BJ (cell line): ENCODE results near the gene MPPED1. TPM values are rescaled to one million over a fixed set of nuclear protein-coding genes. Genes with fewer than 3 reads are reported as not detected.

Experiments used
- CTCF ChIA-PET: fragments of 350-600 bp; formaldehyde crosslinking; extraction: SDS; loops from one replicate; lab custom pipeline; 2021; ENCODE audit warnings: antibody characterized with exemption, inconsistent platforms; lab: Yijun Ruan, JAX
- POLR2A ChIA-PET: fragments of 300-600 bp; sonication (Branson Sonifier 250); formaldehyde crosslinking; extraction: SDS; loops from one replicate; lab custom pipeline; 2021; ENCODE audit warnings: antibody characterized with exemption; lab: Charles Lee
- DNase-seq: peaks from one replicate; pipeline ENCODE4 v3.0.0-alpha.2; 2011; ENCODE audit warnings: low read depth
- H3K27me3 ChIP-seq: 2 replicates; pipeline ENCODE4 v1.6.0; 2011; ENCODE audit warnings: low read length; ENCODE audit not compliant: control insufficient read depth, insufficient read depth
- H3K36me3 ChIP-seq: 2 replicates; pipeline ENCODE4 v1.5.1; 2011; ENCODE audit warnings: low read length; ENCODE audit not compliant: control insufficient read depth, insufficient read depth
- H3K4me3 ChIP-seq: 2 replicates; pipeline ENCODE4 v1.5.1; 2011; ENCODE audit warnings: low read depth, mild to moderate bottlenecking, control low read depth, low read length
- CTCF ChIP-seq: IDR thresholded peaks from 2 replicates; pipeline ENCODE4 v1.5.1; 2011; ENCODE audit warnings: low read depth, mild to moderate bottlenecking, control low read depth, inconsistent platforms, low read length, moderate library complexity; ENCODE audit not compliant: insufficient read depth
- polyA plus RNA-seq: library from polyadenylated mRNA; depleted of rRNA; stranded (reverse); fragments of >200 nt; gene quantifications from 2 replicates; pipeline ENCODE4 v1.2.3, GENCODE V29; 2011

MPPED1 gene
- polyA plus RNA-seq, 1 experiment, result not detected

- no peak for DNase-seq
- Histone ChIP-seq H3K27me3 (no peaks in the 10 kb centered on the region), H3K36me3 (no peaks in the 10 kb centered on the region), H3K4me3 (no peak overlapping the region)
- POLR2A ChIA-PET, result no interaction called here
- CTCF ChIA-PET, result no interaction called here
- TF ChIP-seq CTCF, result no peak
Observed at GRCh38 chr22:43442386-43443151, 30.8 kb downstream of the MPPED1 start.

DNA sequence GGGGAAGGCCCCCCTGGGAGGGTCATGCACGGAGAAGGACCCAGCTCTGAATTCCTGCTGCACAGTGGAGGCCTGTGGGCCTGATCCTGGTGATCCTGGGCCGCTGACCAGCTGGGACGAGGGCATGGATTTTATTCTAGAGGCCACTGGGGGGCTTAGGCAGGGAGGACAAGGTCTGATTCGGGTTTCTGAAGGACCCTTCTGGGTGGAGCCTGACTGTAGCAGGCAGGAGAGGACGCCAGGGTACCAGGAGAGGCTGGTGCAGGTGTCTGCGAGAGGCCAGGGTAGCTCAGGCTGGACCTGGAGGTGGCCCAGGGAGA, 31.3 kb downstream of the MPPED1 start:
- CTCF ChIA-PET, result no interaction called here
- POLR2A ChIA-PET, result no interaction called here
- no peak for TF ChIP-seq CTCF
- Histone ChIP-seq H3K4me3 (no peak overlapping the region), H3K36me3 (no peaks in the 10 kb centered on the region), H3K27me3 (no peaks in the 10 kb centered on the region)
- no peak for DNase-seq

GRCh38 chr22:43446037-43446803, 34.4 kb downstream of the MPPED1 start:
- no peak for TF ChIP-seq CTCF
- Histone ChIP-seq H3K36me3 (no peaks in the 10 kb centered on the region), H3K4me3 (no peak overlapping the region), H3K27me3 (no peaks in the 10 kb centered on the region)
- no peak for DNase-seq
- CTCF ChIA-PET, result interaction anchor here (0.7 kb wide), 1 partner anchor 461 kb away, joined by 3 read pairs; no protein-coding TSS in a partner anchor
- POLR2A ChIA-PET, result no interaction called here

GRCh38 chr22:43446916-43447315, 35.1 kb downstream of the MPPED1 start:
- Histone ChIP-seq H3K27me3 (no peaks in the 10 kb centered on the region), H3K4me3 (no peak overlapping the region), H3K36me3 (no peaks in the 10 kb centered on the region)
- ChIA-PET CTCF (interaction anchor here (0.7 kb wide), 1 partner anchor 460 kb away, joined by 3 read pairs; no protein-coding TSS in a partner anchor), POLR2A (no interaction called here)
- DNase-seq, result no peak
- TF ChIP-seq CTCF, result no peak

DNA sequence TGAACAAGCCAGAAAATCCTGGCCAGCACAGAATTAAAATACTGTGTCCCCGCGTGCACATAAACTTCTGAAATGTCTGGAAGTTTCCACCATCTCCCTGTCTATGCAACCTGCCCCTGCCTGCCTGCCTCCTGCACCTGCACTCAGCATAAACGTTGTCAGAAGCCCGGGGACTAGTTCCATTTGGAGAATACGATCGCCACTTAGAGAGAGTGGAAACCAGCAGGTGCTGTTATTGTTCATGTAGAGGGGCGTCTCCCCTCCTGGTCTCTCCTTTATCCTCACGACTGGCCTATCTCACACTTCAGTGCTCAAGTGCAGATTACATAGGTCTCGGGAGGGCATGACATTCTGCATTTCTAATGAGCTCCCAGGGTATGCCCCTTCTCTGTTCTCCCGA, 35.6 kb downstream of the MPPED1 start:
- TF ChIP-seq CTCF, result no peak

More for the DNA sequence above, 35.6 kb downstream of the MPPED1 start:
- no peak for DNase-seq
- ChIA-PET CTCF (no interaction called here), POLR2A (no interaction called here)
- Histone ChIP-seq H3K27me3 (no peaks in the 10 kb centered on the region), H3K36me3 (no peaks in the 10 kb centered on the region), H3K4me3 (no peak overlapping the region)
